Peyer's patch (tissue), 4 donors: ENCODE data around the gene SLC66A2.

Source experiments
- POLR2A ChIP-seq, 2 donors: fragments of 450-650 bp; IDR thresholded peaks; one replicate each; pipeline ENCODE4 v1.5.1; 2017; ENCODE audit warnings: antibody characterized with exemption in 2 of 2, mild to moderate bottlenecking in 2 of 2, moderate library complexity in 2 of 2
- TF ChIP-seq, protein P1 (sequence below), 6 experiments: fragments of 450-650 bp in 4 of 6; fragments of 200-600 bp in 2 of 6; sonication (generic) in 1 of 6; IDR thresholded peaks; one replicate each; pipeline ENCODE4 v1.5.1; 2017 to 2019; ENCODE audit warnings: antibody characterized with exemption in 6 of 6, mild to moderate bottlenecking in 3 of 6, moderate library complexity in 1 of 6

DNA sequence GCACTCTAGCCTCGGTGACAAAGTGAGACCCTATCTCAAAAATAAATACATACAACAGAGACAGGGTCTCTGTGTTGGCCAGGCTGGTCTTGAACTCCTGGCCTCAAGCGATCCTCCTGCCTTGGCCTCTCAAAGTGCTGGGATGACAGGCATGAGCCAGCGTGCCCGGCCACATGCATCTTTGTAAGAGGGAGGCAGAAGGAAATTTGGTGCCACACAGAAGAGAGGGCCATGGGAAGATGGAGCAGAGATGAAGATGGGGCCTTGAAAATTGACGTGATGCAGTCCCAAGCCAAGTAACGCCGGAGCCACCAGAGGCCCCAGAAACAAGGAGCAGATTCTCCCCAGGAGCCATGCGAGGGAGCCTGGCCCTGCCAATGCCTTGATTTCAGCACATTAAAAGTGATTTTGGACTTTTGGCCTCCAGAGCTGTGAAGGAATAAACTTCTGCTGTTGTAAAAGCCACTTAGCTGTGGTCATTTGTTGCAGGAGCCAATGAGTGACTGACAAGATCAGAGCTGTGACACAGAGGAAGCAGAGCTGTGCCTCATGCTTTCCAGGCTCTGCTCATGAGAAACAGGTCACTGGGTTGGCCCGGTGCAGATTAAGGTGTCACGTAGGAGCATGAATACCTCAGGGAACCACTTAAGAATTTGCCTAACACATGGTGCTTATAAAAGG, 2.7 kb upstream of the SLC66A2 start:
- peak in 1 of 2 donors; percentile 11 for TF ChIP-seq POLR2A (IDR thresholded peaks at IDR 0.05)
- TF ChIP-seq, protein P1, sequence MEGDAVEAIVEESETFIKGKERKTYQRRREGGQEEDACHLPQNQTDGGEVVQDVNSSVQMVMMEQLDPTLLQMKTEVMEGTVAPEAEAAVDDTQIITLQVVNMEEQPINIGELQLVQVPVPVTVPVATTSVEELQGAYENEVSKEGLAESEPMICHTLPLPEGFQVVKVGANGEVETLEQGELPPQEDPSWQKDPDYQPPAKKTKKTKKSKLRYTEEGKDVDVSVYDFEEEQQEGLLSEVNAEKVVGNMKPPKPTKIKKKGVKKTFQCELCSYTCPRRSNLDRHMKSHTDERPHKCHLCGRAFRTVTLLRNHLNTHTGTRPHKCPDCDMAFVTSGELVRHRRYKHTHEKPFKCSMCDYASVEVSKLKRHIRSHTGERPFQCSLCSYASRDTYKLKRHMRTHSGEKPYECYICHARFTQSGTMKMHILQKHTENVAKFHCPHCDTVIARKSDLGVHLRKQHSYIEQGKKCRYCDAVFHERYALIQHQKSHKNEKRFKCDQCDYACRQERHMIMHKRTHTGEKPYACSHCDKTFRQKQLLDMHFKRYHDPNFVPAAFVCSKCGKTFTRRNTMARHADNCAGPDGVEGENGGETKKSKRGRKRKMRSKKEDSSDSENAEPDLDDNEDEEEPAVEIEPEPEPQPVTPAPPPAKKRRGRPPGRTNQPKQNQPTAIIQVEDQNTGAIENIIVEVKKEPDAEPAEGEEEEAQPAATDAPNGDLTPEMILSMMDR (IDR thresholded peaks at IDR 0.05) = no peak
